ENCODE measurements around the gene FRK. TPM values are rescaled to one million over a fixed set of nuclear protein-coding genes. Genes with fewer than 3 reads are reported as not detected.
A peak's percentile ranks its signal among the peaks of the same experiment; 100 is the strongest.
"Not testable (repeated sequence)": the region's sequence is repeated elsewhere in the genome, so short reads cannot be mapped to it uniquely, and the experiment has no call there.

The FRK gene
- total RNA-seq, 1 donor from 2014 or later: 8.4 TPM

- no peak for DNase-seq (ENCODE audit: low spot score in 2 of 2)
- intact Hi-C loops (cut with DNase I): no loop called here
- H3K27ac ChIP-seq: no peak overlapping the region
- no peaks in the 10 kb centered on the region for H3K36me3 ChIP-seq
- no peak overlapping the region for H3K4me3 ChIP-seq
- H3K4me1 ChIP-seq: no peaks in the 10 kb centered on the region
- no peaks in the 10 kb centered on the region for H3K27me3 ChIP-seq
- peaks cover 5 to 9% of the 10 kb centered on the region in 2 donors for H3K9me3 ChIP-seq
- TF ChIP-seq CTCF (IDR thresholded peaks at IDR 0.05): no peak
Observed at GRCh38 chr6:116046737-116047136, 14.0 kb downstream of the FRK start.

DNA sequence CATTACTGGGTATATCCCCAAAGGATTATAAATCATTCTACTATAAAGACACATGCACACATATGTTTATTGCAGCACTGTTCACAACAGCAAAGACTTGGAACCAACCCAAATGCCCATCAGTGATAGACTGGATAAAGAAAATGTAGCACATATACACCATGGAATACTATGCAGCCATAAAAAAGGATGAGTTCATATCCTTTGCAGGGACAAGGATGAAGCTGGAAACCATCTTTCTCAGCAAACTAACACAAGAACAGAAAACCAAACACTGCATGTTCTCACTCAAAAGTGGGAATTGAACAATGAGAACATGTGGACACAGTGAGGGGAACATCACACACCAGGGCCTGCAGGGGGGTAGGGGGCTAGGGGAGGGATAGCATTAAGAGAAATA is 14.4 kb downstream of the FRK start:
- DNase-seq (ENCODE audit: low spot score in 2 of 2); H3K27me3 ChIP-seq; H3K4me3 ChIP-seq; H3K36me3 ChIP-seq; intact Hi-C loops (cut with DNase I); H3K27ac ChIP-seq; H3K4me1 ChIP-seq; H3K9me3 ChIP-seq: not testable (repeated sequence)

DNA sequence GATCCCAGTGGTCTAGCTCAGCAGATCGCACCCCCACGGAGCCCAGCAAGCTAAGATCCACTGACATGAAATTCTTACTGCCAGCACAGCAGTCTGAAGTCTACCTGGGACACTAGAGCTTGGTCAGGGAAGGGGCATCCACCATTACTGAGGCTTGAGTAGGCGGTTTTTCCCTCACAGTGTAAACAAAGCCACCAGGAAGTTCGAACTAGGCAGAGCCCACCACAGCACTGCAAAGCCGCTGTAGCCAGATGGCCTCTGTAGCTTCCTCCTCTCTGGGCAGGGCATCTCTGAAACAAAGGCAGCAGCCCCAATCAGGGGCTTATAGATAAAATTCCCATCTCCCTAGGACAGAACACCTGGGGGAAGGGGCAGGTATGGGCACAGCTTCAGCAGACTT is 18.8 kb downstream of the FRK start:
- no peak for DNase-seq (ENCODE audit: low spot score in 2 of 2)
- Histone ChIP-seq H3K4me1 (no peaks in the 10 kb centered on the region), H3K9me3 (peaks cover 5 to 9% of the 10 kb centered on the region in 2 donors), H3K27ac (no peak overlapping the region), H3K4me3 (no peak overlapping the region), H3K36me3 (no peaks in the 10 kb centered on the region), H3K27me3 (no peaks in the 10 kb centered on the region)
- intact Hi-C loops (cut with DNase I): no loop called here
- no peak for TF ChIP-seq CTCF (IDR thresholded peaks at IDR 0.05)

DNA sequence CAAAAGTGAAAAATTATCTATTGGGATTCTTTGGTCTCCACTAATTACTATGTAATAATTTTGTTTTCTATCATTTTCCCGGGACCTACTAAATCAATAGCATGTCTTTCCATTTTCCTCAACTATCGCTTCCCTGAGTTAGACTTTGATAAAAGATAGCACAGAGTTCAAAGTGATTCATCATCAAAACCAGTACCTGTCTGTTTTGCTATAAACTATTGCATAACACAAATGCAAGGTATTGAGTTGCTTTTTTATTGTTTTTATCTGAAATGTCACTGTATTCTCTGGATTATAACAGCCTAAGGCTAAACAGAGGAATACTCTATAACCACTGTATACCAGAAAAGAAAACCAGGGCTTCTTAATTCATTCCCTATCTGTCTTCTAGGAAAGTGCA is 19.7 kb downstream of the FRK start:
- H3K27ac ChIP-seq: no peak overlapping the region
- no peak for DNase-seq (ENCODE audit: low spot score in 2 of 2)
- intact Hi-C loops (cut with DNase I): no loop called here

DNA sequence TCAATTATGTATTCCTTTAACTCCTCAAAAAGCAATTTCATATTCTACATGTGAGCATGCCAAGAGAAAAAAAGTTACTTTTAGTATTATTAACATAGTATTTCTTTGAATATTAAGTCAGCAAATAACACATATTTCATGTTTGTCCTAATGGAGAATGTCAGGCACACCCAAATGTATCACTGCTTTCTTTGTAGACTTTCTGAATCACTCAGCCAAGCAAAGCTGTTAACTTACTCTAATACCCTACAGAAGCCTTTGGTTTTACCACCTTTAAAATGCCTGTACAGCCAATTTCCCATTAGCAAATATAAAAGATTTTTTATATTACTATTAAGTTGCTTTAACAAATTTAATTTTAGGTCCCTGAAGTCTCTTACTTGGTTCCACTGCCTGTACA is 23.8 kb downstream of the FRK start:
- peak overlapping the region; percentile 57 to 72 for H3K27ac ChIP-seq

More for the DNA sequence above, 19.7 kb downstream of the FRK start:
- Histone ChIP-seq H3K27me3 (no peaks in the 10 kb centered on the region), H3K4me1 (peaks cover 0 to 6% of the 10 kb centered on the region in 2 donors), H3K9me3 (peaks cover 5 to 9% of the 10 kb centered on the region in 2 donors), H3K36me3 (no peaks in the 10 kb centered on the region), H3K4me3 (no peak overlapping the region)
- no peak for TF ChIP-seq CTCF (IDR thresholded peaks at IDR 0.05)

More for the DNA sequence above, 23.8 kb downstream of the FRK start:
- H3K27me3 ChIP-seq: no peaks in the 10 kb centered on the region
- no peak for TF ChIP-seq CTCF (IDR thresholded peaks at IDR 0.05)
- no peaks in the 10 kb centered on the region for H3K9me3 ChIP-seq
- DNase-seq (ENCODE audit: low spot score in 2 of 2): no peak
- intact Hi-C loops (cut with DNase I): no loop called here
- H3K4me3 ChIP-seq: no peak overlapping the region
- H3K4me1 ChIP-seq: peaks cover 0 to 36% of the 10 kb centered on the region in 2 donors
- H3K36me3 ChIP-seq: no peaks in the 10 kb centered on the region
